ENCODE measurements around the gene ZBTB40. TPM values are rescaled to one million over a fixed set of nuclear protein-coding genes. Genes with fewer than 3 reads are reported as not detected.

ZBTB40 gene
- total and polyA plus RNA-seq, 9 of the 15 experiments (the other 6 are each of a cell fraction or from before 2014, with no cell fraction given) = 2.6 to 26.0 (median 18.8) TPM

DNA sequence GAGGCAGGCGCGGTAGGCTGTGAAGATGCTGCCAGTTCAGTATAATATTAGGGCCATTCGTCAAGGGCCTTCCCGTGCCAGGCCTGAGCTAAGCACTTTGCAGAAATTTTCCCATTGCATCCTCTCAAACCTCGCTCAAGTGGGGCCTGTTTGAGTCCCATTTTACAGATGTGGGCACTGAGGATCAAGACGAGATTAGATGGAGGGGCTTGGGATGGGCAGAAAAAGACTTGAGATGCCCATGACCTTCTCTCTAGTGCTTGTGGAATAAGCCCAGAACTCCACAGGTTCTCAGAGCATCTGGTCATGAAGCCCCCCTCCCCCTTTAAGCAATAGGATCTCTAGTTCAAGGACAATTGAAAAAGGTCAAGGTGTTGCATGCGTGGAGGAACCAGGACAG is 121.6 kb downstream of the ZBTB40 start:
- POLR2A ChIA-PET = interaction anchor here (0.5 to 1.1 kb wide), 3 partner anchors 27 to 136 kb away, joined by 3 to 4 read pairs (median 3); no protein-coding TSS in a partner anchor
- Histone ChIP-seq H3K36me3 (ENCODE audit: control insufficient read depth, insufficient read depth, low read length) (no peaks in the 10 kb centered on the region), H3K4me1 (replicated peaks in 1 of 2; ENCODE audit: control insufficient read depth in 2 of 2, insufficient read depth in 2 of 2, low read length in 2 of 2) (peaks cover 0 to 5% of the 10 kb centered on the region in 2 experiments; a peak in 1 of 5 replicates), H3K27ac (ENCODE audit: extremely low read depth, low read depth, low read length) (no peak overlapping the region), H3K9ac (ENCODE audit: insufficient read depth in 1 of 2, low read depth in 2 of 2, low read length in 2 of 2) (no peak overlapping the region), H3K9me3 (replicated peaks; ENCODE audit: control insufficient read depth, insufficient read depth, low read depth, low read length) (peaks cover 7% of the 10 kb centered on the region), H3K9me1 (ENCODE audit: control insufficient read depth, insufficient read depth, low read length) (no peaks in the 10 kb centered on the region), H3K27me3 (ENCODE audit: control insufficient read depth in 2 of 2, insufficient read depth in 2 of 2, low read length in 2 of 2) (peaks cover 14 to 75% of the 10 kb centered on the region in 2 experiments; a peak in 4 of 5 replicates), H3K4me2 (ENCODE audit: insufficient read depth, low read length) (no peak overlapping the region), H4K20me1 (replicated peaks; ENCODE audit: control insufficient read depth, insufficient read depth, low read length) (peaks cover 8% of the 10 kb centered on the region; the same call in 1 of the 2 replicates), H3K79me2 (ENCODE audit: control insufficient read depth, insufficient read depth, low read length) (no peaks in the 10 kb centered on the region), H2AFZ (ENCODE audit: low read depth, low read length) (no peak overlapping the region), H3K4me3 (no peak overlapping the region)
- ATAC-seq = no peak
- in situ Hi-C loops (cut with MboI) (no loop called here), intact Hi-C loops (cut with micrococcal nuclease) (no loop called here)
- 0% methylated on average over 7 of the region's 7 CpGs for WGBS (ENCODE audit: insufficient coverage, low coverage, missing lambda C conversion rate)
- CTCF ChIA-PET (ENCODE audit: low intra/inter-chr PET ratio) = no interaction called here
- no peak for TF ChIP-seq NCOA1 (IDR thresholded peaks at IDR 0.05; ENCODE audit: low read depth)
- peak; percentile 55 for TF ChIP-seq RBM25 (IDR thresholded peaks at IDR 0.05; ENCODE audit: low read depth, low read length, severe bottlenecking)
- peak; percentile 66 for TF ChIP-seq ESRRA (IDR thresholded peaks at IDR 0.05; ENCODE audit: borderline replicate concordance, low read depth)
- FAIRE-seq = no peak
- no TSS peak for BruUV-seq (replicated peaks)
- DNase-seq (ENCODE audit: extremely low read depth in 1 of 4, low spot score in 3 of 4) = no peak

DNA sequence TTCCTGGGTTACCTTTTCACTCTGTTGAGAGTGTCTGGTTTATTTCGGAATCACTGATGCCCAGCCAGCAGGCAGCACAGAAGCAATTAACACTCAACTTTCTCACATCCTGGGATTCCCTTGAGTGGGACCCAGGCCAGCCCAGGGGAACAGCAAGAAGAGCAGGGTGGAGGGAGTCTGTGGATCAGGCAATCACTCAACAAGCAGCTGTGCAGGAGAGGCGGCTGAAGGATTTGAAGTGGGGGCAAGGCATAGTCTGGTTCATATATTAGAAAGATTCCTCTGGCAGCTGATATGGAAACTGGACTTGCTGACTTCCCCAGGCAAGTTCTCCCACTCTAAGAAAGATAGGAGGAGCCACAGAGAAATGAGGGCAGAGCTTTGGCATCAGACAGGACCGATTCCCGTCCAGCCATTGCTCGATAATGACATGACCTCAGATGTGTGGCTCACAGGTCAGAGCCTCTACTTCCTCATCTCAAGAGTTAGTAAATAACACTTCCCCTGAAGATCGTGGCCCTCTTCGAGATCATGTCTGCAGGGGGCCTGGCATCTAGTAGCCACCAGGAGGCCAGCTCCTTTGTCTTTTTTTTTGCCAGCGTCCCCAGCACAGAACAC is 124.0 kb downstream of the ZBTB40 start:
- DNase-seq (ENCODE audit: extremely low read depth in 1 of 4, low spot score in 3 of 4) (no peak), FAIRE-seq (no peak), ATAC-seq (no peak)
- no peak overlapping the region for H3K27ac ChIP-seq (ENCODE audit: extremely low read depth, low read depth, low read length)
- intact Hi-C loops (cut with micrococcal nuclease) = no loop called here
- H3K9ac ChIP-seq (ENCODE audit: insufficient read depth in 1 of 2, low read depth in 2 of 2, low read length in 2 of 2) = no peak overlapping the region
- peaks cover 0 to 2% of the 10 kb centered on the region in 2 experiments; a peak in 1 of 5 replicates for H3K4me1 ChIP-seq (replicated peaks in 1 of 2; ENCODE audit: control insufficient read depth in 2 of 2, insufficient read depth in 2 of 2, low read length in 2 of 2)
- H4K20me1 ChIP-seq (replicated peaks; ENCODE audit: control insufficient read depth, insufficient read depth, low read length) = peaks cover 8% of the 10 kb centered on the region; the same call in 1 of the 2 replicates
- BruUV-seq (replicated peaks) = no TSS peak
- WGBS (ENCODE audit: insufficient coverage, low coverage, missing lambda C conversion rate) = under 1% methylated on average over 8 of the region's 8 CpGs
- H2AFZ ChIP-seq (ENCODE audit: low read depth, low read length) = no peak overlapping the region
- H3K36me3 ChIP-seq (ENCODE audit: control insufficient read depth, insufficient read depth, low read length) = no peaks in the 10 kb centered on the region
- H3K9me1 ChIP-seq (ENCODE audit: control insufficient read depth, insufficient read depth, low read length) = no peaks in the 10 kb centered on the region
- no peak overlapping the region for H3K4me2 ChIP-seq (ENCODE audit: insufficient read depth, low read length)
- peaks cover 12 to 59% of the 10 kb centered on the region in 2 experiments; a peak in 4 of 5 replicates for H3K27me3 ChIP-seq (ENCODE audit: control insufficient read depth in 2 of 2, insufficient read depth in 2 of 2, low read length in 2 of 2)
- CTCF ChIA-PET (ENCODE audit: low intra/inter-chr PET ratio) = no interaction called here
- in situ Hi-C loops (cut with MboI) = no loop called here
- peaks cover 18% of the 10 kb centered on the region for H3K9me3 ChIP-seq (replicated peaks; ENCODE audit: control insufficient read depth, insufficient read depth, low read depth, low read length)
- POLR2A ChIA-PET = interaction anchor here (2.3 kb wide), 1 partner anchor 8 kb away, joined by 6 read pairs; no protein-coding TSS in a partner anchor
- H3K4me3 ChIP-seq = no peak overlapping the region
- no peaks in the 10 kb centered on the region for H3K79me2 ChIP-seq (ENCODE audit: control insufficient read depth, insufficient read depth, low read length)
- TF ChIP-seq C11orf30 (IDR thresholded peaks at IDR 0.05; ENCODE audit: low read depth) = no peak
- TF ChIP-seq ZFP1 (CRISPR knock-in tag; IDR thresholded peaks at IDR 0.05) = no peak
- TF ChIP-seq, protein P1, sequence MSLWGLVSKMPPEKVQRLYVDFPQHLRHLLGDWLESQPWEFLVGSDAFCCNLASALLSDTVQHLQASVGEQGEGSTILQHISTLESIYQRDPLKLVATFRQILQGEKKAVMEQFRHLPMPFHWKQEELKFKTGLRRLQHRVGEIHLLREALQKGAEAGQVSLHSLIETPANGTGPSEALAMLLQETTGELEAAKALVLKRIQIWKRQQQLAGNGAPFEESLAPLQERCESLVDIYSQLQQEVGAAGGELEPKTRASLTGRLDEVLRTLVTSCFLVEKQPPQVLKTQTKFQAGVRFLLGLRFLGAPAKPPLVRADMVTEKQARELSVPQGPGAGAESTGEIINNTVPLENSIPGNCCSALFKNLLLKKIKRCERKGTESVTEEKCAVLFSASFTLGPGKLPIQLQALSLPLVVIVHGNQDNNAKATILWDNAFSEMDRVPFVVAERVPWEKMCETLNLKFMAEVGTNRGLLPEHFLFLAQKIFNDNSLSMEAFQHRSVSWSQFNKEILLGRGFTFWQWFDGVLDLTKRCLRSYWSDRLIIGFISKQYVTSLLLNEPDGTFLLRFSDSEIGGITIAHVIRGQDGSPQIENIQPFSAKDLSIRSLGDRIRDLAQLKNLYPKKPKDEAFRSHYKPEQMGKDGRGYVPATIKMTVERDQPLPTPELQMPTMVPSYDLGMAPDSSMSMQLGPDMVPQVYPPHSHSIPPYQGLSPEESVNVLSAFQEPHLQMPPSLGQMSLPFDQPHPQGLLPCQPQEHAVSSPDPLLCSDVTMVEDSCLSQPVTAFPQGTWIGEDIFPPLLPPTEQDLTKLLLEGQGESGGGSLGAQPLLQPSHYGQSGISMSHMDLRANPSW (CRISPR knock-in tag; IDR thresholded peaks at IDR 0.05) = no peak
- no peak for TF ChIP-seq HMG20A (CRISPR knock-in tag; conservative IDR thresholded peaks at IDR 0.05)
- no peak for TF ChIP-seq TAF1 (IDR thresholded peaks at IDR 0.05; ENCODE audit: control insufficient read depth, extremely low read depth, insufficient read depth, low read length, severe bottlenecking)
- TF ChIP-seq, protein P2, sequence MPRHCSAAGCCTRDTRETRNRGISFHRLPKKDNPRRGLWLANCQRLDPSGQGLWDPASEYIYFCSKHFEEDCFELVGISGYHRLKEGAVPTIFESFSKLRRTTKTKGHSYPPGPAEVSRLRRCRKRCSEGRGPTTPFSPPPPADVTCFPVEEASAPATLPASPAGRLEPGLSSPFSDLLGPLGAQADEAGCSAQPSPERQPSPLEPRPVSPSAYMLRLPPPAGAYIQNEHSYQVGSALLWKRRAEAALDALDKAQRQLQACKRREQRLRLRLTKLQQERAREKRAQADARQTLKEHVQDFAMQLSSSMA (CRISPR knock-in tag; IDR thresholded peaks at IDR 0.05) = no peak
- TF ChIP-seq, protein P3, sequence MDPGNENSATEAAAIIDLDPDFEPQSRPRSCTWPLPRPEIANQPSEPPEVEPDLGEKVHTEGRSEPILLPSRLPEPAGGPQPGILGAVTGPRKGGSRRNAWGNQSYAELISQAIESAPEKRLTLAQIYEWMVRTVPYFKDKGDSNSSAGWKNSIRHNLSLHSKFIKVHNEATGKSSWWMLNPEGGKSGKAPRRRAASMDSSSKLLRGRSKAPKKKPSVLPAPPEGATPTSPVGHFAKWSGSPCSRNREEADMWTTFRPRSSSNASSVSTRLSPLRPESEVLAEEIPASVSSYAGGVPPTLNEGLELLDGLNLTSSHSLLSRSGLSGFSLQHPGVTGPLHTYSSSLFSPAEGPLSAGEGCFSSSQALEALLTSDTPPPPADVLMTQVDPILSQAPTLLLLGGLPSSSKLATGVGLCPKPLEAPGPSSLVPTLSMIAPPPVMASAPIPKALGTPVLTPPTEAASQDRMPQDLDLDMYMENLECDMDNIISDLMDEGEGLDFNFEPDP (CRISPR knock-in tag; IDR thresholded peaks at IDR 0.05) = no peak

Measured in K562 (cell line).